ENCODE data around the gene AMIGO1.

GRCh38 chr1:109484519-109484975 is 25.0 kb downstream of the AMIGO1 start:
- TF ChIP-seq, protein P1, sequence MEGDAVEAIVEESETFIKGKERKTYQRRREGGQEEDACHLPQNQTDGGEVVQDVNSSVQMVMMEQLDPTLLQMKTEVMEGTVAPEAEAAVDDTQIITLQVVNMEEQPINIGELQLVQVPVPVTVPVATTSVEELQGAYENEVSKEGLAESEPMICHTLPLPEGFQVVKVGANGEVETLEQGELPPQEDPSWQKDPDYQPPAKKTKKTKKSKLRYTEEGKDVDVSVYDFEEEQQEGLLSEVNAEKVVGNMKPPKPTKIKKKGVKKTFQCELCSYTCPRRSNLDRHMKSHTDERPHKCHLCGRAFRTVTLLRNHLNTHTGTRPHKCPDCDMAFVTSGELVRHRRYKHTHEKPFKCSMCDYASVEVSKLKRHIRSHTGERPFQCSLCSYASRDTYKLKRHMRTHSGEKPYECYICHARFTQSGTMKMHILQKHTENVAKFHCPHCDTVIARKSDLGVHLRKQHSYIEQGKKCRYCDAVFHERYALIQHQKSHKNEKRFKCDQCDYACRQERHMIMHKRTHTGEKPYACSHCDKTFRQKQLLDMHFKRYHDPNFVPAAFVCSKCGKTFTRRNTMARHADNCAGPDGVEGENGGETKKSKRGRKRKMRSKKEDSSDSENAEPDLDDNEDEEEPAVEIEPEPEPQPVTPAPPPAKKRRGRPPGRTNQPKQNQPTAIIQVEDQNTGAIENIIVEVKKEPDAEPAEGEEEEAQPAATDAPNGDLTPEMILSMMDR (conservative IDR thresholded peaks at IDR 0.05): no peak
- no peak for TF ChIP-seq ZFX (IDR thresholded peaks at IDR 0.05)
